ENCODE results near the gene CES1.
"Not testable (repeated sequence)": the region's sequence is repeated elsewhere in the genome, so short reads cannot be mapped to it uniquely, and the experiment has no call there.

CES1 gene

DNA sequence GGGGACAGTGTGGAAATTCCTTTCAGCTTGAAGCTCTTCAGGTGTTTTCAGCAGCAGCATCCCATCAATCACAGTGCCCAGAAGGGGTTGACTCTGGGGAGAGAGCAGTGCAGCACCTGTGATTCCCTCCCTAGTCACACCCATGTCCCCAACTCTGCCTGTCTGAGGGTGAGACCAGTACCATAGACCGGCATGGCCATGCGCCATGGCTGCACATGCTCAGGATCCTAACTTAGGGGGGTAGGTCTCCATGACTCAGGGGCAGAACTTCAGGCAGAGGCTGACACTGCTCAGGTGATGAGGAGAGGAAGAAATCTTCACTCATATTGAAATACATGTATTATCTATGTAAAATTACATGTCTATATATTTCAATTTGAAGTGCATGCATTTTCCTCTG lies 19.9 kb downstream of the CES1 start:
- in situ Hi-C loops (cut with HindIII; ENCODE audit: low sequenced_read_pairs), result no loop called here
- no peak overlapping the region for H3K4me3 ChIP-seq (ENCODE audit: low read depth, low read length)
- TF ChIP-seq, protein P1, sequence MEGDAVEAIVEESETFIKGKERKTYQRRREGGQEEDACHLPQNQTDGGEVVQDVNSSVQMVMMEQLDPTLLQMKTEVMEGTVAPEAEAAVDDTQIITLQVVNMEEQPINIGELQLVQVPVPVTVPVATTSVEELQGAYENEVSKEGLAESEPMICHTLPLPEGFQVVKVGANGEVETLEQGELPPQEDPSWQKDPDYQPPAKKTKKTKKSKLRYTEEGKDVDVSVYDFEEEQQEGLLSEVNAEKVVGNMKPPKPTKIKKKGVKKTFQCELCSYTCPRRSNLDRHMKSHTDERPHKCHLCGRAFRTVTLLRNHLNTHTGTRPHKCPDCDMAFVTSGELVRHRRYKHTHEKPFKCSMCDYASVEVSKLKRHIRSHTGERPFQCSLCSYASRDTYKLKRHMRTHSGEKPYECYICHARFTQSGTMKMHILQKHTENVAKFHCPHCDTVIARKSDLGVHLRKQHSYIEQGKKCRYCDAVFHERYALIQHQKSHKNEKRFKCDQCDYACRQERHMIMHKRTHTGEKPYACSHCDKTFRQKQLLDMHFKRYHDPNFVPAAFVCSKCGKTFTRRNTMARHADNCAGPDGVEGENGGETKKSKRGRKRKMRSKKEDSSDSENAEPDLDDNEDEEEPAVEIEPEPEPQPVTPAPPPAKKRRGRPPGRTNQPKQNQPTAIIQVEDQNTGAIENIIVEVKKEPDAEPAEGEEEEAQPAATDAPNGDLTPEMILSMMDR (IDR thresholded peaks at IDR 0.05; ENCODE audit: low read depth, low read length, missing control alignments), result no peak
- no peak for DNase-seq (ENCODE audit: low read depth)

DNA sequence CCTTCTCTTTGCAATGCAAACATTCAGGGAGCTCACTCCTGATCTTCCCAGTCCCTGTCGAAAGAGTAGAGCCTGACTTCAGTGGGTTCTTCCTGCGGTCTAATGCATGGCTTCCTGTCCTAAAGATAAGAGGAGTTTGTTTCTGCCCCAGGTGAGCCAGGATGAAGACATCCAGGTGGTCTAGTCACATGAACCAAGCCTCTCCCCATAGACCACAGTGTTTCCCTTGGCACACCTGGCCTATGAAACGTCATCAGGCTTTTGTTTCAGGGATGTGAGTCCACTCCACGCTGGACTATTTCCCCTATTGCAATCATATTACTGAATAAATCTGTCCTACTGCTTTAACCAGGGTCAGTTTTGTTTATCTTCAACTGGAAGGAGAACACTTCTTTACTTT lies 21.1 kb downstream of the CES1 start:
- in situ Hi-C loops (cut with HindIII; ENCODE audit: low sequenced_read_pairs), result no loop called here
- no peak for DNase-seq (ENCODE audit: low read depth)
- no peak overlapping the region for H3K4me3 ChIP-seq (ENCODE audit: low read depth, low read length)
- TF ChIP-seq, protein P1 (IDR thresholded peaks at IDR 0.05; ENCODE audit: low read depth, low read length, missing control alignments), result no peak

DNA sequence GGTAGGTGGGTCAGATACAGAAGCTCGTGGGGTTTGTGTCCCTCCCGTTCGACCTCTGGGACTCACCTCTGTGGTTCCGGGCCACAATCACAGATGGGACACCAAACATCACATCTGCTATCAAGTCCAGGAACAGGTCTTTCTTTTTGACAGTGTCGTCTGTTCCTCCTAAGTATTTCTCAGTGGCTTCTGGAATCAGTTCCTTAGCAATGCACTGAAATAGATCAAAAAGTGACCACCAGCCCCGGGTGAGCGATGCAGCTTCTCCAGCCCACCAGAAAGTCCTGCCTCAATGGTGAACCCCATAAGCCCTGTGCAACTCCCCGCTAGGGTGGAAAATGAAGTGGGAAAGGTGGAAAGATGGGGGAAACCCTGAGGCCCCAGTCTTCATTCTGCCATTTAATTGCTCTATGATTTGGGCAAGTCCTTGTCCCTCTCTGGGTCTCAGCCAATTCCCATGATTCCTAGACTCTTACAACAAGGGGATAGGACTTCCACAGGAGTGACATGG lies 22.4 kb downstream of the CES1 start:
- TF ChIP-seq, protein P1 (IDR thresholded peaks at IDR 0.05; ENCODE audit: low read depth, low read length, missing control alignments), result no peak
- H3K4me3 ChIP-seq (ENCODE audit: low read depth, low read length), result no peak overlapping the region
- in situ Hi-C loops (cut with HindIII; ENCODE audit: low sequenced_read_pairs), result no loop called here
- DNase-seq (ENCODE audit: low read depth), result no peak

DNA sequence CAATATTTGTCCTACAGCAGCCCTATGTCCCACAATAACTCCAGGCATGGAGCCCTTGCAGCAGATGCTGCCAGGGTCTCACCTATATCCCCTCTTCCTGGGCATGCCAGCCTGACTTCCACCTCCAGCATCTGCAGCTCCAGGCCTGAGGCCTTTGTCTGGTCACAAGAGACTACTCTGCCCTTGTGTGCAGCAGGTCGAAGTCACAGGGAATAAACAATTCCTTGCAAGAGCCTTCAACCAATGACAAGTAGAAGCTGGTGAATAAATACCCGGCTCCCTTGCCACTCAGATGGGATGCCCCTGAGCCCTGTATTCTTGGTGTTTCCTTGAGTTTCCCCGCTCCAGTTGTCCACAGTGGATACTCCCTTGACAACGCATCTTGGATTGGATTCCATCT lies 23.0 kb downstream of the CES1 start:
- no peak overlapping the region for H3K4me3 ChIP-seq (ENCODE audit: low read depth, low read length)
- in situ Hi-C loops (cut with HindIII; ENCODE audit: low sequenced_read_pairs), result no loop called here
- DNase-seq (ENCODE audit: low read depth), result no peak
- TF ChIP-seq, protein P1 (IDR thresholded peaks at IDR 0.05; ENCODE audit: low read depth, low read length, missing control alignments), result no peak

DNA sequence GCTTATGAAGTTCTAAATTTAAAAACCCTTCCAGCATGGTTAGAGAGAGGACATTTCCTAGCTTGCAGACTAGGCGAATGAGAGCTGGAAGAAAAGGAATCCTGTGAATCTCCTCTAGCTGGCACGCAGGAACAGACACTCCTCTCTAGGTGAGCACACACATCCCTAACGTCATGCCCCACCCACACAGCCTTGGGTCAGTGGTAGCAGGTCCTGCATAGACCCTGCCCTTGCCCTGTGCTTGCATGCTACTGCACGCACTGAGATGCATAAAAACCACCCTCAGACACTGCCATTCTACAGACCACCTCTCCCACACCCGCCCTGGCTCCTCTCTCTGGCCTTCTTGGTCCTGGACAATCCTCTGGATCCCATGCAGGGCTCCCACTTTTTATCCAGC lies 23.5 kb downstream of the CES1 start:
- H3K4me3 ChIP-seq (ENCODE audit: low read depth, low read length), result no peak overlapping the region
- TF ChIP-seq, protein P1 (IDR thresholded peaks at IDR 0.05; ENCODE audit: low read depth, low read length, missing control alignments), result no peak
- no peak for DNase-seq (ENCODE audit: low read depth)
- in situ Hi-C loops (cut with HindIII; ENCODE audit: low sequenced_read_pairs), result no loop called here

DNA sequence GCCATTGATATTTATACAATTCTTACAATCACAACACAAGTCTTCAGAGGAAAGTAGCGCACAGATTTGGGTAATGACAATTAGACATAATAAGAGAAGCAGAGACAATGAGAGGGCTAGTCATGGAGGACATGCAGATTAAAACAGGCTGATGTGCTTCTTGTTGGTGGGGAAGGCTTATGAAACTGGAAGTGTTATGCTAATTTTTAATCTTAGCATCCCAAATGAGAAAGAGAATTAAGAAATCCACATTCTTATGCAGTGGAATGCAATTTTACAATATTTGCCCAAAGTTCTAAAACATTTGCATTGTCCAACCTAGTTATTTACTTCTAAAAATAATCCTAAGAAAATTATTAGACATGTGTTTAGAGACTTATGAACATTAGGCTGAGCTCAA lies 24.6 kb downstream of the CES1 start:
- DNase-seq (ENCODE audit: low read depth); in situ Hi-C loops (cut with HindIII; ENCODE audit: low sequenced_read_pairs); H3K4me3 ChIP-seq (ENCODE audit: low read depth, low read length): not testable (repeated sequence)

DNA sequence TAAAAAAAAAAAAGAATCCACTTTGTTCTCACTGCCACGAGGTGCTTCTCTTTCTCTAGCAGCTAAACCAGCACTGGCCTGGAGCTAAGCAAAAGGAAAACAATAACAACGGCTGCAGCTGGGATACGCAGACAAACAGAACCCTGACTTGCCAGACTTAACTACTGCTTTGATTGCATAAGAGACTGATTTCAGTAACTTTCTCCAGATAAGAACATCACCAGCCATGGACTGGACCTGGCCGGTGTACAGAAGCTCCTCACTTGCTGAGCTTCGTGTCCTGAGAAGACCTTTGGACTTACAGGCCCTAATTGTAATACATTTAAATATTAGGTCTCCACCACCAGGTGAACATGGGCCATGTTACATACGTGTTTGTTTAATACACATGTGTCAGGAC lies 27.8 kb downstream of the CES1 start:
- DNase-seq (ENCODE audit: low read depth); H3K4me3 ChIP-seq (ENCODE audit: low read depth, low read length); in situ Hi-C loops (cut with HindIII; ENCODE audit: low sequenced_read_pairs): not testable (repeated sequence)

DNA sequence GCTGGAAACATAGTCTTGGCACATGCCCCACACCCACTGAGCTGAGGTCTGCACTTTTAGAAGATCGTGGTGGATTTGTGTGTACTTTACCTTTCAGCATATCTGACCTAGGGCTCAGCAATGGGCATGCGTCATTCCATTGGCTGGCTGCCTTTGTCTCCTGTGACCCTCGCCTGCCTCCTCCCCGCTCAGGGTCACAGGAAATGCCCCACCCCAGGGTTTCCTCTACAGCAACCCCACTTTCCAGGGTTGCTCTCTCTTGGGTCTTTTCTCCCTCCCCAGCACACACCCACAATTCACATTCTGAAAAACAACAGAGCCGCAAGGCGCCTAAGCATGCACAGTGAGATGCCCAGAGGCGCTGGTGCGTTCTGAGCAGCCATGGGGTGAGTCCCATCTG lies 29.2 kb downstream of the CES1 start:
- in situ Hi-C loops (cut with HindIII; ENCODE audit: low sequenced_read_pairs); DNase-seq (ENCODE audit: low read depth); H3K4me3 ChIP-seq (ENCODE audit: low read depth, low read length): not testable (repeated sequence)

DNA sequence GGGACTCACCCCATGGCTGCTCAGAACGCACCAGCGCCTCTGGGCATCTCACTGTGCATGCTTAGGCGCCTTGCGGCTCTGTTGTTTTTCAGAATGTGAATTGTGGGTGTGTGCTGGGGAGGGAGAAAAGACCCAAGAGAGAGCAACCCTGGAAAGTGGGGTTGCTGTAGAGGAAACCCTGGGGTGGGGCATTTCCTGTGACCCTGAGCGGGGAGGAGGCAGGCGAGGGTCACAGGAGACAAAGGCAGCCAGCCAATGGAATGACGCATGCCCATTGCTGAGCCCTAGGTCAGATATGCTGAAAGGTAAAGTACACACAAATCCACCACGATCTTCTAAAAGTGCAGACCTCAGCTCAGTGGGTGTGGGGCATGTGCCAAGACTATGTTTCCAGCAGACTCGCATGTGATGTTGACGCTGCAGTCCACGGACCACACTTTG lies 39.9 kb downstream of the CES1 start:
- DNase-seq (ENCODE audit: low read depth); in situ Hi-C loops (cut with HindIII; ENCODE audit: low sequenced_read_pairs); H3K4me3 ChIP-seq (ENCODE audit: low read depth, low read length): not testable (repeated sequence)

DNA sequence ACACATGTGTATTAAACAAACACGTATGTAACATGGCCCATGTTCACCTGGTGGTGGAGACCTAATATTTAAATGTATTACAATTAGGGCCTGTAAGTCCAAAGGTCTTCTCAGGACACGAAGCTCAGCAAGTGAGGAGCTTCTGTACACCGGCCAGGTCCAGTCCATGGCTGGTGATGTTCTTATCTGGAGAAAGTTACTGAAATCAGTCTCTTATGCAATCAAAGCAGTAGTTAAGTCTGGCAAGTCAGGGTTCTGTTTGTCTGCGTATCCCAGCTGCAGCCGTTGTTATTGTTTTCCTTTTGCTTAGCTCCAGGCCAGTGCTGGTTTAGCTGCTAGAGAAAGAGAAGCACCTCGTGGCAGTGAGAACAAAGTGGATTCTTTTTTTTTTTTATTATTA lies 41.4 kb downstream of the CES1 start:
- H3K4me3 ChIP-seq (ENCODE audit: low read depth, low read length); DNase-seq (ENCODE audit: low read depth); in situ Hi-C loops (cut with HindIII; ENCODE audit: low sequenced_read_pairs): not testable (repeated sequence)

DNA sequence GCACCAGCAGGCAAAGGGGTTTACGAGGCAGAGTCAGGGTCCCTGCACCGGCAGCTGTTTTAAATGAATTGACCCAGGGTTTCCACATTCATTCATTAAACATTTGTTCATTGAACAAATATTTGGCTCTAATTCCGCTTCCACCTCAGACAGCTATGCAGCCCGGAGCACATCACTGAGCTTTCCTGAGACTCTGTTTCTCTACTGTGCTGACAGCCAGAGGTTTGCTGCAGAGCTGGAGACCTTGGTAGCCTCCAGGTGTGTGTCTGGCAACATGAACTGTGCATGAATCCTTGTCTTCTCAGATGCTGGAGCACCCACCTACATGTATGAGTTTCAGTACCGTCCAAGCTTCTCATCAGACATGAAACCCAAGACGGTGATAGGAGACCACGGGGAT lies 42.7 kb downstream of the CES1 start:
- in situ Hi-C loops (cut with HindIII; ENCODE audit: low sequenced_read_pairs); H3K4me3 ChIP-seq (ENCODE audit: low read depth, low read length); DNase-seq (ENCODE audit: low read depth): not testable (repeated sequence)

DNA sequence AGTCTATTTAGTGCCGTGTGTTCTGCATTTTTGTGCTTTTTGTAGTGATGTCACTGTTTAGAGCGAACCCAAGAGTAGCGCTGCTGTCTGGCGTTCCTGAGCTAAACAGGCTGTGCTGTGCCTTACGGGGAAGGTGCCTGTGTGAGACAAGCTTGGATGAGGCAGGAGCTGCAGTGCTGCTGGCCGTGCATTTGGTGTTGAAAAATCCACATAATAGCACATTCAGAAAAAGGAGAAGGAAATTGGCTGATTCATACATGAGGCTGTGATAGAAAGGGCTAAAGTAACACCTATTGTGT lies 50.2 kb downstream of the CES1 start:
- H3K4me3 ChIP-seq (ENCODE audit: low read depth, low read length); DNase-seq (ENCODE audit: low read depth); in situ Hi-C loops (cut with HindIII; ENCODE audit: low sequenced_read_pairs): not testable (repeated sequence)

All from astrocyte of the cerebellum (primary cell).